WTC11 (cell line): Measurements from ENCODE around the gene RNPEPL1. TPM values are rescaled to one million over a fixed set of nuclear protein-coding genes. Genes with fewer than 3 reads are reported as not detected.

Experiments
- ATAC-seq: fragments of 200-7000 bp; cut with Tn5 transposase; 2 replicates; pipeline ENCODE4 v1.10.0; 2021; ENCODE audit warnings: mild to moderate bottlenecking, moderate library complexity
- CTCF ChIA-PET: fragments of 300-600 bp; sonication (Branson Sonifier 250); formaldehyde crosslinking; loops from one replicate; lab custom pipeline; 2021; ENCODE audit warnings: antibody characterized with exemption; lab: Charles Lee
- POLR2A ChIA-PET: fragments of 350-600 bp; sonication (Branson Sonifier 250); formaldehyde crosslinking; loops from one replicate; lab custom pipeline; 2021; ENCODE audit warnings: antibody characterized with exemption; lab: Charles Lee
- DNase-seq: peaks from one replicate; pipeline ENCODE4 v3.0.0; 2021; ENCODE audit warnings: low spot score
- H3K27ac Mint-ChIP-seq: 2 replicates; pipeline ENCODE4 v1.8.0; 2021; ENCODE audit warnings: mixed read lengths
- H3K27me3 Mint-ChIP-seq: 2 replicates; pipeline ENCODE4 v1.8.0; 2021; ENCODE audit warnings: low read depth, mild to moderate bottlenecking, moderate library complexity, mixed read lengths
- H3K36me3 Mint-ChIP-seq: 2 replicates; pipeline ENCODE4 v1.8.0; 2021; ENCODE audit warnings: mixed read lengths
- H3K4me1 Mint-ChIP-seq: 2 replicates; pipeline ENCODE4 v1.8.0; 2022; ENCODE audit warnings: mixed read lengths
- H3K4me3 Mint-ChIP-seq: 2 replicates; pipeline ENCODE4 v1.8.0; 2021; ENCODE audit warnings: mild to moderate bottlenecking, moderate library complexity, mixed read lengths
- H3K9me3 Mint-ChIP-seq: 2 replicates; pipeline ENCODE4 v1.8.0; 2021; ENCODE audit warnings: mixed read lengths
- GTF2I ChIP-seq: fragments of 250-450 bp; sonication (Bioruptor Pico); conservative IDR thresholded peaks from 2 replicates; pipeline ENCODE4 v1.4.0; 2021; ENCODE audit warnings: mild to moderate bottlenecking
- JUN ChIP-seq: sonication (generic); formaldehyde crosslinking; IDR thresholded peaks from 2 replicates; pipeline ENCODE4 v1.8.0; 2023; ENCODE audit warnings: mild to moderate bottlenecking, missing genetic modification reagents
- KAT7 ChIP-seq: sonication (generic); formaldehyde crosslinking; IDR thresholded peaks from 2 replicates; pipeline ENCODE4 v1.8.1; 2023; ENCODE audit warnings: missing genetic modification reagents, mild to moderate bottlenecking, borderline replicate concordance
- NR3C1 ChIP-seq: sonication (generic); formaldehyde crosslinking; conservative IDR thresholded peaks from 2 replicates; pipeline ENCODE4 v1.8.1; 2023; ENCODE audit warnings: low read depth, mild to moderate bottlenecking, missing genetic modification reagents
- OVOL2 ChIP-seq: fragments of 250-450 bp; sonication (Bioruptor Pico); IDR thresholded peaks from 2 replicates; pipeline ENCODE4 v1.9.0; 2021; ENCODE audit warnings: mild to moderate bottlenecking, borderline replicate concordance
- PRRX2 ChIP-seq: fragments of 250-450 bp; sonication (Bioruptor Pico); IDR thresholded peaks from 2 replicates; pipeline ENCODE4 v1.8.0; 2021; ENCODE audit warnings: mild to moderate bottlenecking
- SMAD3 ChIP-seq: sonication (generic); formaldehyde crosslinking; IDR thresholded peaks from 2 replicates; pipeline ENCODE4 v1.8.0; 2022; ENCODE audit warnings: missing genetic modification reagents, mild to moderate bottlenecking, borderline replicate concordance
- TCF7 ChIP-seq: sonication (generic); formaldehyde crosslinking; IDR thresholded peaks from 2 replicates; pipeline ENCODE4 v1.8.0; 2022; ENCODE audit warnings: mild to moderate bottlenecking, low read depth, missing genetic modification reagents, moderate library complexity
- TEAD4 ChIP-seq: sonication (generic); formaldehyde crosslinking; IDR thresholded peaks from 2 replicates; pipeline ENCODE4 v1.8.0; 2022; ENCODE audit warnings: mild to moderate bottlenecking, missing genetic modification reagents
- TP53 ChIP-seq: sonication (generic); formaldehyde crosslinking; IDR thresholded peaks from 2 replicates; pipeline ENCODE4 v1.8.1; 2023; ENCODE audit warnings: mild to moderate bottlenecking, missing genetic modification reagents
- ZNF396 ChIP-seq: fragments of 250-450 bp; sonication (Bioruptor Pico); IDR thresholded peaks from 2 replicates; pipeline ENCODE4 v1.8.0; 2021; ENCODE audit warnings: mild to moderate bottlenecking, moderate library complexity, borderline replicate concordance
- total RNA-seq: library from RNA; stranded (reverse); gene quantifications from 3 replicates; pipeline ENCODE4 v1.2.3, GENCODE V29; 2021
- TF ChIP-seq, protein P1 (sequence below): sonication (generic); formaldehyde crosslinking; IDR thresholded peaks from 2 replicates; pipeline ENCODE4 v1.8.1; 2022; ENCODE audit warnings: low read depth, missing genetic modification reagents, borderline replicate concordance
- TF ChIP-seq, protein P2 (sequence below): sonication (generic); formaldehyde crosslinking; IDR thresholded peaks from 2 replicates; pipeline ENCODE4 v1.8.0; 2022; ENCODE audit warnings: missing genetic modification reagents
- TF ChIP-seq, protein P3 (sequence below): fragments of 250-450 bp; sonication (Bioruptor Pico); IDR thresholded peaks from 2 replicates; pipeline ENCODE4 v1.9.0; 2021; ENCODE audit warnings: moderate library complexity, mild to moderate bottlenecking, inconsistent platforms, borderline replicate concordance
- TF ChIP-seq, protein P4 (sequence below): sonication (generic); formaldehyde crosslinking; IDR thresholded peaks from 2 replicates; pipeline ENCODE4 v1.8.1; 2023; ENCODE audit warnings: mild to moderate bottlenecking, missing genetic modification reagents
- TF ChIP-seq, protein P5 (sequence below): fragments of 250-450 bp; sonication (Bioruptor Pico); IDR thresholded peaks from 2 replicates; pipeline ENCODE4 v1.8.0; 2021; ENCODE audit warnings: mild to moderate bottlenecking
- TF ChIP-seq, protein P6 (sequence below): sonication (generic); formaldehyde crosslinking; IDR thresholded peaks from 2 replicates; pipeline ENCODE4 v1.8.0; 2022; ENCODE audit warnings: mild to moderate bottlenecking, missing genetic modification reagents
- TF ChIP-seq, protein P7 (sequence below): sonication (generic); formaldehyde crosslinking; IDR thresholded peaks from 2 replicates; pipeline ENCODE4 v1.8.1; 2023; ENCODE audit warnings: mild to moderate bottlenecking, missing genetic modification reagents, moderate library complexity

The RNPEPL1 gene
- total RNA-seq, 1 experiment from 2014 or later = 18.8 TPM

DNA sequence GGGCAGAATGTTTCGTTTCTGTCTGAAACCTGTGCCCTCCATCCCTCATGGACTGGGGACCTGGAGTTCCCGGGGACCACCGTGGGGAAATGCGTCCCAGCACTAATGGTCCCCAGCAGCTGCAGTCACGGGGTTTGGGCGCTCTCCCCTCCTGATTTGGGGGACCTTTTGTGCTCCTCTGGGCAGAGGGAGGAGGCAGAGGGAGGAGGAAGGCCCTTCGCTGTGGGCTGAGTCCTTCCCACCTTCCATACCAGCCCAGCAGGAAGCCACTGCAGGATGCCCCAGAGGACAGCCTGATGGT lies 60.2 kb downstream of the RNPEPL1 start (continued):
- TF ChIP-seq, protein P1, sequence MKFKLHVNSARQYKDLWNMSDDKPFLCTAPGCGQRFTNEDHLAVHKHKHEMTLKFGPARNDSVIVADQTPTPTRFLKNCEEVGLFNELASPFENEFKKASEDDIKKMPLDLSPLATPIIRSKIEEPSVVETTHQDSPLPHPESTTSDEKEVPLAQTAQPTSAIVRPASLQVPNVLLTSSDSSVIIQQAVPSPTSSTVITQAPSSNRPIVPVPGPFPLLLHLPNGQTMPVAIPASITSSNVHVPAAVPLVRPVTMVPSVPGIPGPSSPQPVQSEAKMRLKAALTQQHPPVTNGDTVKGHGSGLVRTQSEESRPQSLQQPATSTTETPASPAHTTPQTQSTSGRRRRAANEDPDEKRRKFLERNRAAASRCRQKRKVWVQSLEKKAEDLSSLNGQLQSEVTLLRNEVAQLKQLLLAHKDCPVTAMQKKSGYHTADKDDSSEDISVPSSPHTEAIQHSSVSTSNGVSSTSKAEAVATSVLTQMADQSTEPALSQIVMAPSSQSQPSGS (CRISPR knock-in tag) = no peak
- TF ChIP-seq TCF7 = no peak
- TF ChIP-seq JUN (CRISPR knock-in tag) = no peak
- TF ChIP-seq, protein P2, sequence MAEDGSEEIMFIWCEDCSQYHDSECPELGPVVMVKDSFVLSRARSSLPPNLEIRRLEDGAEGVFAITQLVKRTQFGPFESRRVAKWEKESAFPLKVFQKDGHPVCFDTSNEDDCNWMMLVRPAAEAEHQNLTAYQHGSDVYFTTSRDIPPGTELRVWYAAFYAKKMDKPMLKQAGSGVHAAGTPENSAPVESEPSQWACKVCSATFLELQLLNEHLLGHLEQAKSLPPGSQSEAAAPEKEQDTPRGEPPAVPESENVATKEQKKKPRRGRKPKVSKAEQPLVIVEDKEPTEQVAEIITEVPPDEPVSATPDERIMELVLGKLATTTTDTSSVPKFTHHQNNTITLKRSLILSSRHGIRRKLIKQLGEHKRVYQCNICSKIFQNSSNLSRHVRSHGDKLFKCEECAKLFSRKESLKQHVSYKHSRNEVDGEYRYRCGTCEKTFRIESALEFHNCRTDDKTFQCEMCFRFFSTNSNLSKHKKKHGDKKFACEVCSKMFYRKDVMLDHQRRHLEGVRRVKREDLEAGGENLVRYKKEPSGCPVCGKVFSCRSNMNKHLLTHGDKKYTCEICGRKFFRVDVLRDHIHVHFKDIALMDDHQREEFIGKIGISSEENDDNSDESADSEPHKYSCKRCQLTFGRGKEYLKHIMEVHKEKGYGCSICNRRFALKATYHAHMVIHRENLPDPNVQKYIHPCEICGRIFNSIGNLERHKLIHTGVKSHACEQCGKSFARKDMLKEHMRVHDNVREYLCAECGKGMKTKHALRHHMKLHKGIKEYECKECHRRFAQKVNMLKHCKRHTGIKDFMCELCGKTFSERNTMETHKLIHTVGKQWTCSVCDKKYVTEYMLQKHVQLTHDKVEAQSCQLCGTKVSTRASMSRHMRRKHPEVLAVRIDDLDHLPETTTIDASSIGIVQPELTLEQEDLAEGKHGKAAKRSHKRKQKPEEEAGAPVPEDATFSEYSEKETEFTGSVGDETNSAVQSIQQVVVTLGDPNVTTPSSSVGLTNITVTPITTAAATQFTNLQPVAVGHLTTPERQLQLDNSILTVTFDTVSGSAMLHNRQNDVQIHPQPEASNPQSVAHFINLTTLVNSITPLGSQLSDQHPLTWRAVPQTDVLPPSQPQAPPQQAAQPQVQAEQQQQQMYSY (CRISPR knock-in tag) = no peak
- no peak for TF ChIP-seq TP53 (CRISPR knock-in tag)
- TF ChIP-seq, protein P3, sequence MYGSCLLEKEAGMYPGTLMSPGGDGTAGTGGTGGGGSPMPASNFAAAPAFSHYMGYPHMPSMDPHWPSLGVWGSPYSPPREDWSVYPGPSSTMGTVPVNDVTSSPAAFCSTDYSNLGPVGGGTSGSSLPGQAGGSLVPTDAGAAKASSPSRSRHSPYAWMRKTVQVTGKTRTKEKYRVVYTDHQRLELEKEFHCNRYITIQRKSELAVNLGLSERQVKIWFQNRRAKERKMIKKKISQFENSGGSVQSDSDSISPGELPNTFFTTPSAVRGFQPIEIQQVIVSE (CRISPR knock-in tag) = no peak
- no peak for TF ChIP-seq SMAD3 (CRISPR knock-in tag)
- TF ChIP-seq, protein P4, sequence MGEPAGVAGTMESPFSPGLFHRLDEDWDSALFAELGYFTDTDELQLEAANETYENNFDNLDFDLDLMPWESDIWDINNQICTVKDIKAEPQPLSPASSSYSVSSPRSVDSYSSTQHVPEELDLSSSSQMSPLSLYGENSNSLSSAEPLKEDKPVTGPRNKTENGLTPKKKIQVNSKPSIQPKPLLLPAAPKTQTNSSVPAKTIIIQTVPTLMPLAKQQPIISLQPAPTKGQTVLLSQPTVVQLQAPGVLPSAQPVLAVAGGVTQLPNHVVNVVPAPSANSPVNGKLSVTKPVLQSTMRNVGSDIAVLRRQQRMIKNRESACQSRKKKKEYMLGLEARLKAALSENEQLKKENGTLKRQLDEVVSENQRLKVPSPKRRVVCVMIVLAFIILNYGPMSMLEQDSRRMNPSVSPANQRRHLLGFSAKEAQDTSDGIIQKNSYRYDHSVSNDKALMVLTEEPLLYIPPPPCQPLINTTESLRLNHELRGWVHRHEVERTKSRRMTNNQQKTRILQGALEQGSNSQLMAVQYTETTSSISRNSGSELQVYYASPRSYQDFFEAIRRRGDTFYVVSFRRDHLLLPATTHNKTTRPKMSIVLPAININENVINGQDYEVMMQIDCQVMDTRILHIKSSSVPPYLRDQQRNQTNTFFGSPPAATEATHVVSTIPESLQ (CRISPR knock-in tag) = no peak
- TF ChIP-seq OVOL2 (CRISPR knock-in tag) = no peak
- TF ChIP-seq, protein P5, sequence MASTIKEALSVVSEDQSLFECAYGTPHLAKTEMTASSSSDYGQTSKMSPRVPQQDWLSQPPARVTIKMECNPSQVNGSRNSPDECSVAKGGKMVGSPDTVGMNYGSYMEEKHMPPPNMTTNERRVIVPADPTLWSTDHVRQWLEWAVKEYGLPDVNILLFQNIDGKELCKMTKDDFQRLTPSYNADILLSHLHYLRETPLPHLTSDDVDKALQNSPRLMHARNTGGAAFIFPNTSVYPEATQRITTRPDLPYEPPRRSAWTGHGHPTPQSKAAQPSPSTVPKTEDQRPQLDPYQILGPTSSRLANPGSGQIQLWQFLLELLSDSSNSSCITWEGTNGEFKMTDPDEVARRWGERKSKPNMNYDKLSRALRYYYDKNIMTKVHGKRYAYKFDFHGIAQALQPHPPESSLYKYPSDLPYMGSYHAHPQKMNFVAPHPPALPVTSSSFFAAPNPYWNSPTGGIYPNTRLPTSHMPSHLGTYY = no peak

DNA sequence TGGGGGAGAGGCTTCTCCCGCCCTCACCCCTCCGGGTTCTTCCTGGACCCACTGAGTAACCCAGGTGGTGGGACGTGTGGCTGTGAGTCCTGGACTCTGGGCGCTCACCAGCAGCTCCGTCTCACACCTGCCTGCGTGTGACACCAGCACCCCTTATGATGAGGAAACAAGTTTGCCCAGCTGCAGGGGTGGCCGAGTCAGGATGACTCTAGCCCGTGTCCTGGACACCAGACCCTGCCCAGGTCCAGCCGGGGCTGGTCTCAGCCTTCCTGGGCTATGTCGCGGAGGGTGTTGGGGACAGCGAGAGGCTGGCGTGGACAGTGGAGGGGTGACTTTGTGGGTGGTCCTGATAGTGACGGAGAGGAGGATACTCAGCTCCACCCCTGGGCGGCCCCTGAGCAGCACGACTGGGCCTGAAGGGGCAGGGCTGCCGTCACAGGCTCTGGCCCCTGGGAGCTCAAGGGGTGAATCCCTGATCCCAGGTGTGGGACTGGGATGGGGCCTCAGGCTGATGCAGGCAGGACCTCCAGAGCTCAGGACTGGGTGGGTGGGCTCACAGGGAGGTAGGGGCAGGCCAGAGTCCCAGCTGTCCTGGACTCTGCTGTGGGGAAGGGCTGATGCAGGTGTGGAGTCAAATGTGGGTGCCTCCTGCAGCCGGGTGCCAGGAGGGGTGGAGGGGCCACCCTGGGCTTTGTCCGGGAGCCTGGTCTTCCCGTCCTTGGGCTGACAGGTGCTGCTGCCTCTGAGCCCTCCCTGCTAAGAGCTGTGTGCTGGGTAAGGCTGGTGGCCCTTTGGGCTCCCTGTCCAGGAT lies 60.7 kb downstream of the RNPEPL1 start:
- CTCF ChIA-PET = interaction anchor here (1.3 to 2.6 kb wide), 2 partner anchors 12 to 115 kb away, joined by 3 to 9 read pairs; no protein-coding TSS in a partner anchor
- no peak overlapping the region for H3K4me3 Mint-ChIP-seq
- H3K27me3 Mint-ChIP-seq = peaks cover 5% of the 10 kb centered on the region
- peaks cover 21% of the 10 kb centered on the region for H3K9me3 Mint-ChIP-seq
- no peak for DNase-seq
- no peak for TF ChIP-seq PRRX2 (CRISPR knock-in tag)
- TF ChIP-seq, protein P6, sequence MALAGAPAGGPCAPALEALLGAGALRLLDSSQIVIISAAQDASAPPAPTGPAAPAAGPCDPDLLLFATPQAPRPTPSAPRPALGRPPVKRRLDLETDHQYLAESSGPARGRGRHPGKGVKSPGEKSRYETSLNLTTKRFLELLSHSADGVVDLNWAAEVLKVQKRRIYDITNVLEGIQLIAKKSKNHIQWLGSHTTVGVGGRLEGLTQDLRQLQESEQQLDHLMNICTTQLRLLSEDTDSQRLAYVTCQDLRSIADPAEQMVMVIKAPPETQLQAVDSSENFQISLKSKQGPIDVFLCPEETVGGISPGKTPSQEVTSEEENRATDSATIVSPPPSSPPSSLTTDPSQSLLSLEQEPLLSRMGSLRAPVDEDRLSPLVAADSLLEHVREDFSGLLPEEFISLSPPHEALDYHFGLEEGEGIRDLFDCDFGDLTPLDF (CRISPR knock-in tag) = no peak
- no peak for TF ChIP-seq TEAD4 (CRISPR knock-in tag)
- TF ChIP-seq, protein P7, sequence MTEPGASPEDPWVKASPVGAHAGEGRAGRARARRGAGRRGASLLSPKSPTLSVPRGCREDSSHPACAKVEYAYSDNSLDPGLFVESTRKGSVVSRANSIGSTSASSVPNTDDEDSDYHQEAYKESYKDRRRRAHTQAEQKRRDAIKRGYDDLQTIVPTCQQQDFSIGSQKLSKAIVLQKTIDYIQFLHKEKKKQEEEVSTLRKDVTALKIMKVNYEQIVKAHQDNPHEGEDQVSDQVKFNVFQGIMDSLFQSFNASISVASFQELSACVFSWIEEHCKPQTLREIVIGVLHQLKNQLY (CRISPR knock-in tag) = no peak
- no peak for TF ChIP-seq GTF2I (CRISPR knock-in tag)
- no peak for TF ChIP-seq KAT7 (CRISPR knock-in tag)
- no peak for TF ChIP-seq NR3C1 (CRISPR knock-in tag)
- no peak for TF ChIP-seq ZNF396 (CRISPR knock-in tag)
- TF ChIP-seq, all 79 proteins: peak for 0
- no peaks in the 10 kb centered on the region for H3K4me1 Mint-ChIP-seq
- no peak overlapping the region for H3K27ac Mint-ChIP-seq
- H3K36me3 Mint-ChIP-seq = peaks cover 11% of the 10 kb centered on the region
- no peak for ATAC-seq
- POLR2A ChIA-PET = no interaction called here
